Measurements from ENCODE around the gene APEH. TPM values are rescaled to one million over a fixed set of nuclear protein-coding genes. Genes with fewer than 3 reads are reported as not detected.

Gene APEH
- polyA plus RNA-seq, 3 donors: 66.1 to 105 (median 92.6) TPM

GRCh38 chr3:49667701-49668413 lies 6.3 kb upstream of the APEH start:
- whole genome bisulfite sequencing (ENCODE audit: insufficient coverage): 90% methylated on average over 23 of the region's 25 CpGs

GRCh38 chr3:49668414-49668797 lies 5.7 kb upstream of the APEH start:
- DNase-seq: no peak
- no peaks in the 10 kb centered on the region for H3K36me3 Mint-ChIP-seq
- peaks cover 5 to 12% of the 10 kb centered on the region in 2 donors for H3K4me1 ChIP-seq (ENCODE audit: control insufficient read depth in 1 of 2, insufficient read depth in 2 of 2, low read length in 2 of 2)
- H3K27me3 Mint-ChIP-seq (ENCODE audit: low read depth in 3 of 3): peaks cover 10 to 13% (median 11%) of the 10 kb centered on the region in 3 donors
- H3K27me3 ChIP-seq (ENCODE audit: control insufficient read depth in 2 of 2, insufficient read depth in 2 of 2, low read length in 2 of 2): no peaks in the 10 kb centered on the region
- WGBS (ENCODE audit: insufficient coverage): 47% methylated on average over 3 of the region's 5 CpGs
- no peak overlapping the region for H3K27ac Mint-ChIP-seq
- TF ChIP-seq CTCF (IDR thresholded peaks at IDR 0.05): no peak
- no peak overlapping the region for H3K4me3 Mint-ChIP-seq
- H3K4me3 ChIP-seq (replicated peaks in 1 of 3; ENCODE audit: low read depth in 2 of 3, low read length in 3 of 3): no peak overlapping the region
- H2AFZ ChIP-seq (ENCODE audit: insufficient read depth, low read depth, low read length, poor library complexity, severe bottlenecking): no peak overlapping the region
- H3K79me2 ChIP-seq (ENCODE audit: insufficient read depth, low read length): peaks cover 3% of the 10 kb centered on the region
- no peak overlapping the region for H3K4me2 ChIP-seq (replicated peaks; ENCODE audit: extremely low read depth, low read length, poor library complexity, severe bottlenecking)
- H3K9me3 ChIP-seq (replicated peaks in 1 of 2; ENCODE audit: control insufficient read depth in 1 of 2, insufficient read depth in 1 of 2, low read length in 2 of 2): peaks cover 0 to 5% of the 10 kb centered on the region in 2 donors
- intact Hi-C loops (cut with micrococcal nuclease): no loop called here
- H3K9me3 Mint-ChIP-seq: peaks cover 0 to 7% (median 2%) of the 10 kb centered on the region in 7 donors
- H3K9ac ChIP-seq (ENCODE audit: insufficient read depth, low read length, poor library complexity, severe bottlenecking): no peak overlapping the region
- no peaks in the 10 kb centered on the region for H3K36me3 ChIP-seq (replicated peaks in 1 of 2; ENCODE audit: control insufficient read depth in 1 of 2, insufficient read depth in 2 of 2, low read length in 2 of 2)
- H3K4me1 Mint-ChIP-seq: peaks cover 19% of the 10 kb centered on the region
- no peak overlapping the region for H3K27ac ChIP-seq (ENCODE audit: low read depth in 1 of 2, low read length in 2 of 2)
- H4K20me1 ChIP-seq (ENCODE audit: insufficient read depth, low read length): peaks cover 9% of the 10 kb centered on the region

More at GRCh38 chr3:49667701-49668413, 6.3 kb upstream of the APEH start:
- Histone ChIP-seq H3K9ac (ENCODE audit: insufficient read depth, low read length, poor library complexity, severe bottlenecking) (no peak overlapping the region), H3K79me2 (ENCODE audit: insufficient read depth, low read length) (no peaks in the 10 kb centered on the region), H3K36me3 (replicated peaks in 1 of 2; ENCODE audit: control insufficient read depth in 1 of 2, insufficient read depth in 2 of 2, low read length in 2 of 2) (no peaks in the 10 kb centered on the region), H4K20me1 (ENCODE audit: insufficient read depth, low read length) (peaks cover 6% of the 10 kb centered on the region), H3K4me1 (ENCODE audit: control insufficient read depth in 1 of 2, insufficient read depth in 2 of 2, low read length in 2 of 2) (peaks cover 0 to 8% of the 10 kb centered on the region in 2 donors), H3K27ac (ENCODE audit: low read depth in 1 of 2, low read length in 2 of 2) (no peak overlapping the region), H3K4me3 (replicated peaks in 1 of 3; ENCODE audit: low read depth in 2 of 3, low read length in 3 of 3) (no peak overlapping the region), H3K9me3 (replicated peaks in 1 of 2; ENCODE audit: control insufficient read depth in 1 of 2, insufficient read depth in 1 of 2, low read length in 2 of 2) (no peaks in the 10 kb centered on the region), H3K4me2 (replicated peaks; ENCODE audit: extremely low read depth, low read length, poor library complexity, severe bottlenecking) (no peak overlapping the region), H3K27me3 (ENCODE audit: control insufficient read depth in 2 of 2, insufficient read depth in 2 of 2, low read length in 2 of 2) (no peaks in the 10 kb centered on the region), H2AFZ (ENCODE audit: insufficient read depth, low read depth, low read length, poor library complexity, severe bottlenecking) (no peak overlapping the region)
- Mint-ChIP-seq H3K9me3 (peaks cover 0 to 7% (median 0%) of the 10 kb centered on the region in 7 donors), H3K27ac (no peak overlapping the region), H3K27me3 (ENCODE audit: low read depth in 3 of 3) (peaks cover 10 to 13% (median 11%) of the 10 kb centered on the region in 3 donors), H3K4me1 (peaks cover 16% of the 10 kb centered on the region), H3K4me3 (no peak overlapping the region), H3K36me3 (no peaks in the 10 kb centered on the region)
- intact Hi-C loops (cut with micrococcal nuclease): no loop called here
- TF ChIP-seq CTCF (IDR thresholded peaks at IDR 0.05): no peak
- DNase-seq: no peak

All from CD14-positive monocyte (primary cell).